HG03045 (cell line): ENCODE data around the gene PAIP2.
"Not testable (repeated sequence)": the region's sequence is repeated elsewhere in the genome, so short reads cannot be mapped to it uniquely, and the experiment has no call there.

Experiments
- ATAC-seq: cut with Tn5 transposase; IDR thresholded peaks from one replicate; pipeline ENCODE4 v1.9.1; 2021; ENCODE audit warnings: mild to moderate bottlenecking, moderate library complexity; ENCODE audit not compliant: unreplicated experiment

PAIP2 gene

GRCh38 chr5:139341689-139342422 is at the start of gene PAIP2:
Gene PAIP2, plus strand, starts transcription at chr5:139341854. Its CDS starts 21,931 bp downstream, at chr5:139363785.
- peak; percentile 93 for ATAC-seq

- no peak for ATAC-seq
Measured at GRCh38 chr5:139293202-139293506, 48.5 kb upstream of the PAIP2 start.

GRCh38 chr5:139293507-139294373 is 47.9 kb upstream of the PAIP2 start, which contains the start of gene MATR3:
Gene MATR3, plus strand, starts transcription at chr5:139293740. Its CDS starts 13,676 bp downstream, at chr5:139307416.
- peak; percentile 79 for ATAC-seq

- peak; percentile 31 for ATAC-seq
Measured at GRCh38 chr5:139294374-139295165, 47.1 kb upstream of the PAIP2 start.

GRCh38 chr5:139295346-139296057 is 46.2 kb upstream of the PAIP2 start:
- no peak for ATAC-seq

GRCh38 chr5:139296198-139296597 is 45.5 kb upstream of the PAIP2 start:
- no peak for ATAC-seq

GRCh38 chr5:139296862-139297326 is 44.8 kb upstream of the PAIP2 start:
- ATAC-seq = no peak

- no peak for ATAC-seq
Measured at GRCh38 chr5:139297439-139298133, 44.1 kb upstream of the PAIP2 start.

- ATAC-seq = no peak
Measured at GRCh38 chr5:139298242-139298641, 43.4 kb upstream of the PAIP2 start.

- no peak for ATAC-seq
Measured at GRCh38 chr5:139299486-139299885, 42.2 kb upstream of the PAIP2 start.

GRCh38 chr5:139301808-139302499 is 39.7 kb upstream of the PAIP2 start:
- ATAC-seq = no peak

- ATAC-seq = no peak
Measured at GRCh38 chr5:139304391-139305324, 37.0 kb upstream of the PAIP2 start.

GRCh38 chr5:139306197-139306596 is 35.5 kb upstream of the PAIP2 start:
- ATAC-seq = no peak

GRCh38 chr5:139306628-139307379 is 34.9 kb upstream of the PAIP2 start:
- ATAC-seq = no peak

- no peak for ATAC-seq
Measured at GRCh38 chr5:139308797-139309196, 32.9 kb upstream of the PAIP2 start.

- not testable (repeated sequence) for ATAC-seq
Measured at GRCh38 chr5:139310715-139311186, 30.9 kb upstream of the PAIP2 start.

- no peak for ATAC-seq
Measured at GRCh38 chr5:139312075-139312474, 29.6 kb upstream of the PAIP2 start.
